ENCODE data around the gene ZNF770. TPM values are rescaled to one million over a fixed set of nuclear protein-coding genes. Genes with fewer than 3 reads are reported as not detected.
A peak's percentile ranks its signal among the peaks of the same experiment; 100 is the strongest.

ZNF770 gene
- total and polyA plus RNA-seq, 2 experiments from 2014 or later = 130 to 565 TPM

DNA sequence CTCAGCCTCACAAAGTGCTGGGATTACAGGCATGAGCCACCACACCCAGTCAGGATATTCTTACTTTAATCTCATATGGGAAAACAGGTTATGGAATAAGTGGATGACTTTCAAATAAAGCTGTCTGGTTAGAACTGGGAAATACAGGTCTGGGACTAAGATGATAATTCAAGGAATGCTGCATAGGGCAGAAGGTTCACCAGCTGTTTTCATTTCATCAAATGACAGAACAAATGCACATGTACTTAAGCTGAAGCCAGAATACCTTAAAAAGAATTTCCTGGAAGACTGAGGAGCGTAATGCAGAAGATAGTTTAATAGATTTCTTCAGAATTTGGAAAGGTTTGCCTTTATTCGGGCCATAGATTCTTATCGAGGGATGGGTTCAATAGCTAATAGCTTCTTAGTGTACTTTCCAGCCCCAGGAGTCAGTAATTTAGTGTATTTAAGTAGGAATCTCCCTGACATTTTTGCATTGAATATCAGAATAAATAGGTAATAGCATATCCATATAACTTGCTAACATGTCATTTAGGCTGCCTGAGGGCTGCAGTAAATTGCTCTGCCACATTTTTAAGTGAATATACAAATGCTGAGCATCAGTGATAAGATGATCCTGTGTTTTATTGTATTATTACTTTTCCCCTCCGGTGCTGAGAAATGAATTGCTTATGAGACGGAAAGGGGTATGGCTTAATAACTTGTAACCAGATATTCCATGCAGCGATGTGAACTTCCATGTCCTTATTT, 40.3 kb upstream of the ZNF770 start:
- TF ChIP-seq ZNF331 (CRISPR knock-in tag; IDR thresholded peaks at IDR 0.05; ENCODE audit: low read depth) (no peak), JUNB (IDR thresholded peaks at IDR 0.05; ENCODE audit: unreplicated experiment) (no peak)
- H3K9me3 Mint-ChIP-seq = peaks cover 3% of the 10 kb centered on the region; the same call in 2 of the 3 replicates

DNA sequence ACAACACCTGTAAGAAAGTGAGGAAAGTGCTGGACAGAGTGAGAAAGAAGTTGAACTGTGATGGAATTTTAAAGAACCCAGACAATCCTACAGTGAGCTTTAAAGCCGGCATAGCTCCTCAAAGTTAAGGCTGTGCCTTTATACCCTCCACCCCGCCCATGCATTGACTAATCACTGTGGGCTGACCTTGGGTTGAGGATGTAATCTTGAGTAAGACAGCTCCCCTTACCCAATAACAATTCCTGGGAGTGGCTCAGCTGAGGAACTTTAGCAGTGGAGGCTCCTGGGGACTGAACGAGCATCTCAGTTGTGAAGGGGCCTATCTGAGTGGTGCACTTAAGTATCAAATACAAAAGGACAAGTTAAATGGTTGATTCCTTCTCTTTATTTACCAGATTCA, 35.7 kb upstream of the ZNF770 start:
- no peak for TF ChIP-seq EZH2phosphoT487 (IDR thresholded peaks at IDR 0.05; ENCODE audit: unreplicated experiment)
- no peak for TF ChIP-seq POLR2AphosphoS5 (IDR thresholded peaks at IDR 0.05; ENCODE audit: low read depth)
- TF ChIP-seq REST (IDR thresholded peaks at IDR 0.05; ENCODE audit: unreplicated experiment) = no peak
- TF ChIP-seq ZNF114 (CRISPR knock-in tag; IDR thresholded peaks at IDR 0.05) = no peak
- TF ChIP-seq ZNF331 (CRISPR knock-in tag; IDR thresholded peaks at IDR 0.05; ENCODE audit: low read depth) = no peak
- no peak for TF ChIP-seq STAT1 (IDR thresholded peaks at IDR 0.05; ENCODE audit: unreplicated experiment)
- no peak for TF ChIP-seq ETS1 (IDR thresholded peaks at IDR 0.05)
- no peak overlapping the region for H3K27ac Mint-ChIP-seq
- H3K4me1 ChIP-seq (ENCODE audit: insufficient read depth) = peaks cover 29% of the 10 kb centered on the region
- DNase-seq (ENCODE audit: low spot score) = peak; percentile 34
- peaks cover 19% of the 10 kb centered on the region; the same call in 2 of the 3 replicates for H3K36me3 Mint-ChIP-seq (ENCODE audit: low read depth)
- peaks cover 14% of the 10 kb centered on the region for H3K9me3 Mint-ChIP-seq
- no peaks in the 10 kb centered on the region for H3K27me3 ChIP-seq (ENCODE audit: insufficient read depth)
- no peak for ATAC-seq
- peaks cover 21% of the 10 kb centered on the region for H3K4me1 Mint-ChIP-seq
- peaks cover 7% of the 10 kb centered on the region for H3K27me3 Mint-ChIP-seq (ENCODE audit: insufficient read depth, low read depth, poor library complexity)
- no peak overlapping the region for H3K4me2 ChIP-seq
- peak overlapping the region; percentile 4 for H3K27ac ChIP-seq (ENCODE audit: low read depth)
- H4K20me1 ChIP-seq (replicated peaks; ENCODE audit: insufficient read depth) = no peaks in the 10 kb centered on the region
- no peaks in the 10 kb centered on the region for H3K36me3 ChIP-seq (ENCODE audit: insufficient read depth)
- no peak overlapping the region for H2AFZ ChIP-seq
- no peaks in the 10 kb centered on the region for H3K79me2 ChIP-seq (replicated peaks; ENCODE audit: insufficient read depth)
- no peak overlapping the region for H3K4me3 Mint-ChIP-seq
- peaks cover 11% of the 10 kb centered on the region for H3F3A ChIP-seq (replicated peaks; ENCODE audit: low read depth)
- H3K9me2 ChIP-seq (ENCODE audit: insufficient read depth) = 0 out of 2 replicates have a peak, but pooled peaks cover 2% of the 10 kb centered on the region
- H3K4me3 ChIP-seq = no peak overlapping the region

More for the DNA sequence above, 40.3 kb upstream of the ZNF770 start:
- H3K4me3 ChIP-seq = no peak overlapping the region
- H3K36me3 Mint-ChIP-seq (ENCODE audit: low read depth) = 0 out of 3 replicates have a peak, but pooled peaks cover 5% of the 10 kb centered on the region
- no peak overlapping the region for H3K4me3 Mint-ChIP-seq
- peaks cover 13% of the 10 kb centered on the region for H3K4me1 Mint-ChIP-seq
- H3K27ac ChIP-seq (ENCODE audit: low read depth) = no peak overlapping the region; the same call in 1 of the 2 replicates
- H3K27me3 Mint-ChIP-seq (ENCODE audit: insufficient read depth, low read depth, poor library complexity) = peaks cover 7% of the 10 kb centered on the region
- no peaks in the 10 kb centered on the region for H3K9me2 ChIP-seq (ENCODE audit: insufficient read depth)
- peaks cover 13% of the 10 kb centered on the region for H3K4me1 ChIP-seq (ENCODE audit: insufficient read depth)
- no peaks in the 10 kb centered on the region for H3K27me3 ChIP-seq (ENCODE audit: insufficient read depth)
- no peaks in the 10 kb centered on the region for H3K36me3 ChIP-seq (ENCODE audit: insufficient read depth)
- no peak for ATAC-seq
- no peaks in the 10 kb centered on the region for H3F3A ChIP-seq (replicated peaks; ENCODE audit: low read depth)
- DNase-seq (ENCODE audit: low spot score) = no peak
- no peak overlapping the region for H2AFZ ChIP-seq
- H3K27ac Mint-ChIP-seq = no peak overlapping the region
- no peaks in the 10 kb centered on the region for H4K20me1 ChIP-seq (replicated peaks; ENCODE audit: insufficient read depth)
- no peak overlapping the region for H3K4me2 ChIP-seq
- H3K79me2 ChIP-seq (replicated peaks; ENCODE audit: insufficient read depth) = no peaks in the 10 kb centered on the region
